ENCODE data around the gene PTPMT1. TPM values are rescaled to one million over a fixed set of nuclear protein-coding genes. Genes with fewer than 3 reads are reported as not detected.
"Not testable (repeated sequence)": the region's sequence is repeated elsewhere in the genome, so short reads cannot be mapped to it uniquely, and the experiment has no call there.

Gene PTPMT1
- total RNA-seq, 1 donor from 2014 or later: 68.5 TPM

- intact Hi-C loops (cut with DNase I): no loop called here
- H3K9me3 ChIP-seq: no peaks in the 10 kb centered on the region
- no peaks in the 10 kb centered on the region for H3K36me3 ChIP-seq
- H3K27me3 ChIP-seq: no peaks in the 10 kb centered on the region
- no peak overlapping the region for H3K4me3 ChIP-seq
- no peak overlapping the region for H3K27ac ChIP-seq
- H3K4me1 ChIP-seq: peaks cover 83% of the 10 kb centered on the region
- TF ChIP-seq CTCF (IDR thresholded peaks at IDR 0.05) (no peak), POLR2A (IDR thresholded peaks at IDR 0.05) (no peak), POLR2AphosphoS5 (IDR thresholded peaks at IDR 0.05; ENCODE audit: insufficient read depth in 1 of 2, low read depth in 1 of 2) (no peak)
- no peak for DNase-seq (ENCODE audit: extremely low spot score in 2 of 2)
Measured at GRCh38 chr11:47538741-47539565, 26.4 kb upstream of the PTPMT1 start.

GRCh38 chr11:47539681-47540039 is 25.7 kb upstream of the PTPMT1 start:
- H3K4me1 ChIP-seq: peaks cover 83% of the 10 kb centered on the region
- H3K27me3 ChIP-seq: no peaks in the 10 kb centered on the region
- no peak overlapping the region for H3K27ac ChIP-seq
- intact Hi-C loops (cut with DNase I): no loop called here
- TF ChIP-seq POLR2A (IDR thresholded peaks at IDR 0.05): no peak
- no peak overlapping the region for H3K4me3 ChIP-seq
- H3K9me3 ChIP-seq: no peaks in the 10 kb centered on the region
- DNase-seq (ENCODE audit: extremely low spot score in 2 of 2): no peak
- H3K36me3 ChIP-seq: no peaks in the 10 kb centered on the region

- Histone ChIP-seq H3K27ac (no peak overlapping the region), H3K36me3 (no peaks in the 10 kb centered on the region), H3K4me3 (no peak overlapping the region), H3K27me3 (no peaks in the 10 kb centered on the region), H3K4me1 (peaks cover 72% of the 10 kb centered on the region), H3K9me3 (no peaks in the 10 kb centered on the region)
- intact Hi-C loops (cut with DNase I): no loop called here
- no peak for DNase-seq (ENCODE audit: extremely low spot score in 2 of 2)
- TF ChIP-seq POLR2A (IDR thresholded peaks at IDR 0.05): no peak
- TF ChIP-seq POLR2AphosphoS5 (IDR thresholded peaks at IDR 0.05; ENCODE audit: insufficient read depth in 1 of 2, low read depth in 1 of 2): no peak
- no peak for TF ChIP-seq CTCF (IDR thresholded peaks at IDR 0.05)
Measured at GRCh38 chr11:47541070-47541469, 24.3 kb upstream of the PTPMT1 start.

- no peaks in the 10 kb centered on the region for H3K9me3 ChIP-seq
- no peak overlapping the region for H3K27ac ChIP-seq
- no peak overlapping the region for H3K4me3 ChIP-seq
- H3K4me1 ChIP-seq: peaks cover 62% of the 10 kb centered on the region
- H3K27me3 ChIP-seq: no peaks in the 10 kb centered on the region
- H3K36me3 ChIP-seq: no peaks in the 10 kb centered on the region
- no peak for TF ChIP-seq POLR2A (IDR thresholded peaks at IDR 0.05)
- no peak for TF ChIP-seq POLR2AphosphoS5 (IDR thresholded peaks at IDR 0.05; ENCODE audit: insufficient read depth in 1 of 2, low read depth in 1 of 2)
- intact Hi-C loops (cut with DNase I): no loop called here
- DNase-seq (ENCODE audit: extremely low spot score in 2 of 2): no peak
Measured at GRCh38 chr11:47545298-47545697, 20.1 kb upstream of the PTPMT1 start.

- DNase-seq (ENCODE audit: extremely low spot score in 2 of 2); intact Hi-C loops (cut with DNase I); H3K36me3 ChIP-seq; H3K9me3 ChIP-seq; H3K27me3 ChIP-seq; H3K4me3 ChIP-seq; H3K27ac ChIP-seq: not testable (repeated sequence)
- peaks cover 64% of the 10 kb centered on the region for H3K4me1 ChIP-seq
Measured at GRCh38 chr11:47546274-47546673, 19.1 kb upstream of the PTPMT1 start.

GRCh38 chr11:47550288-47551047 is 14.9 kb upstream of the PTPMT1 start:
- TF ChIP-seq CTCF (IDR thresholded peaks at IDR 0.05): no peak
- no peak for TF ChIP-seq POLR2AphosphoS5 (IDR thresholded peaks at IDR 0.05; ENCODE audit: insufficient read depth in 1 of 2, low read depth in 1 of 2)
- no peak for TF ChIP-seq POLR2A (IDR thresholded peaks at IDR 0.05)
- intact Hi-C loops (cut with DNase I): loop anchor here (10.0 kb wide), 1 partner anchor 86 kb away; no protein-coding TSS in a partner anchor
- Histone ChIP-seq H3K36me3 (no peaks in the 10 kb centered on the region), H3K4me3 (no peak overlapping the region), H3K9me3 (no peaks in the 10 kb centered on the region), H3K27me3 (no peaks in the 10 kb centered on the region), H3K27ac (no peak overlapping the region), H3K4me1 (peaks cover 56% of the 10 kb centered on the region)
- DNase-seq (ENCODE audit: extremely low spot score in 2 of 2): no peak
